HepG2 (cell line): ENCODE data around the gene BMPR2.

Experiments
- FOXM1 ChIP-seq: sonication (generic); formaldehyde crosslinking; IDR thresholded peaks from 2 replicates; pipeline ENCODE4 v1.5.0; 2020; ENCODE audit warnings: missing genetic modification reagents
- HHEX ChIP-seq: IDR thresholded peaks from 2 replicates; pipeline ENCODE4 v1.6.1; 2016; ENCODE audit warnings: control low read depth
- MXI1 ChIP-seq: IDR thresholded peaks from 3 replicates; pipeline ENCODE4 v1.6.1; 2012; ENCODE audit warnings: low read depth, low read length, inconsistent platforms, borderline replicate concordance
- PRMT3 ChIP-seq: sonication (generic); formaldehyde crosslinking; IDR thresholded peaks from 2 replicates; pipeline ENCODE4 v1.8.1; 2022; ENCODE audit warnings: low read depth, mild to moderate bottlenecking, moderate library complexity, missing genetic modification reagents, borderline replicate concordance
- SOX6 ChIP-seq, 2 experiments: fragments of 450-650 bp in 1 of 2; sonication (generic) in 1 of 2; formaldehyde crosslinking in 1 of 2; IDR thresholded peaks; 2 replicates each; pipeline versions ENCODE4 v1.4.0 to v1.6.1; 2017 to 2020; ENCODE audit warnings: antibody characterized with exemption in 1 of 2, mild to moderate bottlenecking in 1 of 2, missing genetic modification reagents in 1 of 2
- ZBTB43 ChIP-seq: sonication (generic); formaldehyde crosslinking; conservative IDR thresholded peaks from 2 replicates; pipeline ENCODE4 v1.4.0; 2020; ENCODE audit warnings: missing genetic modification reagents
- ZFX ChIP-seq: sonication (generic); formaldehyde crosslinking; IDR thresholded peaks from 2 replicates; pipeline ENCODE4 v1.4.0; 2020; ENCODE audit warnings: mild to moderate bottlenecking, low read depth, missing genetic modification reagents, moderate library complexity

- no peak for TF ChIP-seq ZFX (CRISPR knock-in tag)
- no peak for TF ChIP-seq FOXM1
- no peak for TF ChIP-seq SOX6 (IDR thresholded peaks at IDR 0.05)
- no peak for TF ChIP-seq SOX6 (CRISPR knock-in tag; IDR thresholded peaks at IDR 0.05)
- no peak for TF ChIP-seq ZBTB43 (CRISPR knock-in tag)
- no peak for TF ChIP-seq MXI1
- no peak for TF ChIP-seq PRMT3 (CRISPR knock-in tag)
- TF ChIP-seq HHEX (CRISPR knock-in tag): no peak
Observed at GRCh38 chr2:202406445-202406978, 30.4 kb downstream of the BMPR2 start.
